ENCODE results near the gene TMEM51. TPM values are rescaled to one million over a fixed set of nuclear protein-coding genes. Genes with fewer than 3 reads are reported as not detected.

The TMEM51 gene
- polyA plus RNA-seq, 1 experiment = 28.6 TPM

DNA sequence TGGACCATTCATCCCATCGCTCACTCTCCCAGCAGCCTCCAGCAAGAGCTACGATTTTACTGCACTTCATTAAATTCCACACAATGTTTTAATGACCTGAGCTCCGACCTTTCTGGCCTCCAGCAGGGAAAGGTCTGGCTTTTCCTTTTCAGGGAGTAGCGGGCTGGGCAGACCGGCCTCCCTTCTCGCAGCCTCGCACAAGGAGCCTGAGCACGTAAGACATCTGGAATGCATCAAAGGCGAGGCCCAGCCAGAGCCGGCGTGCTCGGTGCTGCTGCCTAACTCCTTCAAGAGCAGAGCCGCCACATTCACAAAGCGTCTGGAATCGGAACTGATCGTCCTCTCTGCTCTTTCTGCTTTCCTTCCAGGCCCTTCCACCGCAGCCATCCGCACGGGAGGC, 61.0 kb downstream of the TMEM51 start:
- ChIA-PET POLR2A (interaction anchor here (1.0 kb wide), 1 partner anchor 35 kb away, joined by 3 read pairs; no protein-coding TSS in a partner anchor), CTCF (interaction anchor here (1.5 to 1.8 kb wide), 2 partner anchors 57 to 61 kb away, joined by 3 to 5 read pairs; partner anchors contain the start of gene TMEM51)
- Histone ChIP-seq H3K27ac (ENCODE audit: low read depth, low read length) (peak overlapping the region; percentile 52), H3K9me3 (ENCODE audit: control insufficient read depth, insufficient read depth, low read length) (peaks cover 5% of the 10 kb centered on the region; the same call in 1 of the 2 replicates), H3K27me3 (ENCODE audit: control insufficient read depth, insufficient read depth, low read length) (no peaks in the 10 kb centered on the region), H3K4me3 (ENCODE audit: low read depth, low read length) (no peak overlapping the region)
- peak; percentile 21 for DNase-seq (ENCODE audit: low read depth, low spot score)
- TF ChIP-seq, protein P1, sequence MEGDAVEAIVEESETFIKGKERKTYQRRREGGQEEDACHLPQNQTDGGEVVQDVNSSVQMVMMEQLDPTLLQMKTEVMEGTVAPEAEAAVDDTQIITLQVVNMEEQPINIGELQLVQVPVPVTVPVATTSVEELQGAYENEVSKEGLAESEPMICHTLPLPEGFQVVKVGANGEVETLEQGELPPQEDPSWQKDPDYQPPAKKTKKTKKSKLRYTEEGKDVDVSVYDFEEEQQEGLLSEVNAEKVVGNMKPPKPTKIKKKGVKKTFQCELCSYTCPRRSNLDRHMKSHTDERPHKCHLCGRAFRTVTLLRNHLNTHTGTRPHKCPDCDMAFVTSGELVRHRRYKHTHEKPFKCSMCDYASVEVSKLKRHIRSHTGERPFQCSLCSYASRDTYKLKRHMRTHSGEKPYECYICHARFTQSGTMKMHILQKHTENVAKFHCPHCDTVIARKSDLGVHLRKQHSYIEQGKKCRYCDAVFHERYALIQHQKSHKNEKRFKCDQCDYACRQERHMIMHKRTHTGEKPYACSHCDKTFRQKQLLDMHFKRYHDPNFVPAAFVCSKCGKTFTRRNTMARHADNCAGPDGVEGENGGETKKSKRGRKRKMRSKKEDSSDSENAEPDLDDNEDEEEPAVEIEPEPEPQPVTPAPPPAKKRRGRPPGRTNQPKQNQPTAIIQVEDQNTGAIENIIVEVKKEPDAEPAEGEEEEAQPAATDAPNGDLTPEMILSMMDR (IDR thresholded peaks at IDR 0.05; ENCODE audit: low read depth, low read length) = no peak

DNA sequence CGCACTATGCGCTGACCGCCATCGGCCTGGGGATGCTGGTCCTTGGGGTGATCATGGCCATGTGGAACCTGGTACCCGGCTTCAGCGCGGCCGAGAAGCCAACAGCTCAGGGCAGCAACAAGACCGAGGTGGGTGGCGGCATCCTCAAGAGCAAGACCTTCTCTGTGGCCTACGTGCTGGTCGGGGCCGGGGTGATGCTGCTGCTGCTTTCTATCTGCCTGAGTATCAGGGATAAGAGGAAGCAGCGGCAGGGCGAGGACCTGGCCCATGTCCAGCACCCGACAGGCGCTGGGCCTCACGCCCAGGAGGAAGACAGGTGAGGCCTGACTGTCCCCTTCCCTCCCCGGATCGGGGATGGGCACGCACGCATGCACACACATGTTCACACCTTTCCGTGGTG, 61.6 kb downstream of the TMEM51 start:
- DNase-seq (ENCODE audit: low read depth, low spot score) = no peak
- TF ChIP-seq, protein P1 (IDR thresholded peaks at IDR 0.05; ENCODE audit: low read depth, low read length) = no peak
- CTCF ChIA-PET = interaction anchor here (1.5 kb wide), 1 partner anchor 62 kb away, joined by 3 read pairs; the partner anchor contains the start of gene TMEM51
- POLR2A ChIA-PET = interaction anchor here (1.0 kb wide), 1 partner anchor 36 kb away, joined by 3 read pairs; no protein-coding TSS in a partner anchor
- Histone ChIP-seq H3K4me3 (ENCODE audit: low read depth, low read length) (no peak overlapping the region), H3K27ac (ENCODE audit: low read depth, low read length) (peak overlapping the region; percentile 52), H3K9me3 (ENCODE audit: control insufficient read depth, insufficient read depth, low read length) (peaks cover 5% of the 10 kb centered on the region; the same call in 1 of the 2 replicates), H3K27me3 (ENCODE audit: control insufficient read depth, insufficient read depth, low read length) (no peaks in the 10 kb centered on the region)

DNA sequence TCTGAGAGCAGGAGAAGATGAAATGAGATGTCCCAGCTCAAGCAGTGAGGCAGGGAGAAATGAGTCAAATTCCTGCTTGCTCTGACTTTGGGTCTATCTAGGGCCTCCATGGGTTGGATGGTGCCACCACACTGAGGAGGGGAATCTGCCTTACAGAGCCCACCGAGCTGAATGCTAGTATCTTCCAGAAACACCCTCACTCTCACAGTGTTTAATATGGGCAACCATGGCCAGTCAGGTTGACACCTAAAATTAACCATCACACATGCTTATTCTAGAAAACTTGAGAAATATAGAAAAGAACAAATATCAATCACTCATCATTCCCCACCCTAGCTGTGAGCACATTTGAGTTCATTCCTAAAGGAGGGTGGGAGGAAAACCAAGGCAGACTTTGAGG, 64.1 kb downstream of the TMEM51 start:
- H3K4me3 ChIP-seq (ENCODE audit: low read depth, low read length) = no peak overlapping the region
- no peaks in the 10 kb centered on the region for H3K27me3 ChIP-seq (ENCODE audit: control insufficient read depth, insufficient read depth, low read length)
- peaks cover 5% of the 10 kb centered on the region; the same call in 1 of the 2 replicates for H3K9me3 ChIP-seq (ENCODE audit: control insufficient read depth, insufficient read depth, low read length)
- TF ChIP-seq, protein P1 (IDR thresholded peaks at IDR 0.05; ENCODE audit: low read depth, low read length) = no peak
- H3K27ac ChIP-seq (ENCODE audit: low read depth, low read length) = no peak overlapping the region
- CTCF ChIA-PET = no interaction called here
- POLR2A ChIA-PET = no interaction called here
- DNase-seq (ENCODE audit: low read depth, low spot score) = no peak

DNA sequence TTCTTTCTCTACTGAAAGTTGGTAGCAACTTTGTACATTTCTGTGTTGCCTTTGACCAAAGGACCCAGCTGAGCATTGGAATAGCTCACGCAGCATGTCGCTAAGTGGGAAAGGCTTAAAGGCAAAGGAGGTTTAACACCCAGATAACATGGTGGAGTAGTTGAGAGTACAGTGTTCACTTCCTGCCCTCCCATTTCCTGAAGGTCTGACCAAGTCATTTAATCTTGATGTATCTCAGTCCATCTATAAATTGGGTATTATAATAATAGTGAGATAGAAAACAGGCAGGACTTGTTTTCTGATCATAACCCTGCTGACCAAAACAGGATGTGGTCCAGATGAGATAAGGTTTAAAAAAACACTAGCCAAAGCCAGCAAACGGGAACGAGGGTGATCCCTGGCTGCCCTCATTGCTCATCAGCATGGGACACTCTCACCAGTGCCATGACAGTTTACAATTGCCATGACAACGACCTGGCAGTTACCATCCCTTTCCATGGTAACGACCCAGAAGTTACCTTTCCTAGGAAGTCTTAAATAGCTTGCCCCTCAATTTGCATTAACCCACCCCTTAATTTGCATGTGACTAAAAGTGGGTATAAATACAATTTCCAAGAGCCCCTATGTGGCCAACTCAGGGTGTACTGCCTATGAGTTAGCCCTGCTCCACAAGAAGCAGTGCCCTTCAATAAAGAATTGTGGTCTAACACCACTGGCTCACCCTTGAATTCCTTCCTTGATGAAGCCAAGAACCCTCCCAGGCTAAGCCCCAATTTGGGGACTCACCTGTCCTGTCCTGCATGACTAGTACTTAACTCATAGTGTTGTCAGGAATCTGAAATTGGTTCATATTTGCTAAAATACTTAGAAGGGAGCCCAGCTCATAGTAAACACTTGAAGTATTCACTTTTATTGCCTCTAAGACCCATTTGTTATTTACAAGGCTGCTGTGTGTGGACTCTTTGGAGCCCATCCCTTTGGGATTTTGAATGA, 65.0 kb downstream of the TMEM51 start:
- POLR2A ChIA-PET = no interaction called here
- CTCF ChIA-PET = interaction anchor here (0.5 kb wide), 1 partner anchor 151 kb away, joined by 3 read pairs; no protein-coding TSS in a partner anchor
- no peak for DNase-seq (ENCODE audit: low read depth, low spot score)
- TF ChIP-seq, protein P1 (IDR thresholded peaks at IDR 0.05; ENCODE audit: low read depth, low read length) = no peak
- Histone ChIP-seq H3K27ac (ENCODE audit: low read depth, low read length) (no peak overlapping the region), H3K27me3 (ENCODE audit: control insufficient read depth, insufficient read depth, low read length) (no peaks in the 10 kb centered on the region), H3K9me3 (ENCODE audit: control insufficient read depth, insufficient read depth, low read length) (peaks cover 5% of the 10 kb centered on the region; the same call in 1 of the 2 replicates), H3K4me3 (ENCODE audit: low read depth, low read length) (no peak overlapping the region)

Data from AG04450 (cell line).